Heart left ventricle (tissue), 16 donors: ENCODE data around the gene EVI5L. TPM values are rescaled to one million over a fixed set of nuclear protein-coding genes. Genes with fewer than 3 reads are reported as not detected.

Experiments
- ATAC-seq, 4 donors: fragments of 200-7000 bp; cut with Tn5 transposase; one replicate each; pipeline ENCODE4 v1.9.1; 2020 to 2022; ENCODE audit warnings: moderate library complexity in 4 of 4, mild to moderate bottlenecking in 3 of 4, moderate number of reproducible peaks in 1 of 4
- DNase-seq, 5 donors: peaks; one replicate each; pipeline ENCODE4 v3.0.0-alpha.2; 2020
- H3K27ac ChIP-seq, 12 donors: fragments of 200-600 bp; sonication (generic) in 4 of 12; one replicate each; pipeline versions ENCODE4 v1.5.0 to v1.8.0; 2016 to 2022; ENCODE audit warnings: mild to moderate bottlenecking in 2 of 12
- H3K27me3 ChIP-seq, 9 donors: fragments of 200-600 bp; sonication (generic) in 2 of 9; one replicate each; pipeline versions ENCODE4 v1.5.1 to v1.8.0; 2016 to 2022; ENCODE audit warnings: mild to moderate bottlenecking in 3 of 9
- H3K36me3 ChIP-seq, 9 donors: fragments of 200-600 bp; sonication (generic) in 2 of 9; one replicate each; pipeline versions ENCODE4 v1.5.0 to v1.8.0; 2018 to 2022; ENCODE audit warnings: mild to moderate bottlenecking in 2 of 9
- H3K4me1 ChIP-seq, 12 donors: fragments of 200-600 bp; sonication (generic) in 4 of 12; one replicate each; pipeline versions ENCODE4 v1.5.0 to v1.8.0; 2016 to 2022; ENCODE audit warnings: mild to moderate bottlenecking in 3 of 12
- H3K4me3 ChIP-seq, 12 donors: fragments of 200-600 bp; sonication (generic) in 4 of 12; one replicate each; pipeline versions ENCODE4 v1.5.0 to v1.8.0; 2017 to 2022; ENCODE audit warnings: mild to moderate bottlenecking in 9 of 12, moderate library complexity in 4 of 12
- H3K9me3 ChIP-seq, 12 donors: fragments of 200-600 bp; sonication (generic) in 4 of 12; one replicate each; pipeline versions ENCODE4 v1.5.0 to v1.8.0; 2016 to 2022; ENCODE audit warnings: mild to moderate bottlenecking in 1 of 12
- CTCF ChIP-seq, 12 donors: fragments of 200-600 bp; sonication (generic) in 4 of 12; IDR thresholded peaks; one replicate each; pipeline versions ENCODE4 v1.5.0 to v1.8.0; 2018 to 2022; ENCODE audit warnings: antibody characterized with exemption in 12 of 12, mild to moderate bottlenecking in 5 of 12
- POLR2A ChIP-seq, 2 donors: fragments of 450-650 bp; IDR thresholded peaks; one replicate each; pipeline ENCODE4 v1.6.1; 2017; ENCODE audit warnings: antibody characterized with exemption in 2 of 2, mild to moderate bottlenecking in 2 of 2, moderate library complexity in 2 of 2
- WGBS, 4 donors: extraction: QIAGEN DNeasy Blood & Tissue Kit in 2 of 4; methylation state at CpG; one replicate each; pipeline versions ENCODE4 v1.1.5 to v1.1.7; 2013 to 2018; 5-methylcytosine and 5-hydroxymethylcytosine counted together
- intact Hi-C, 10 donors: fragments of 100-400 bp; cut with DNase I; formaldehyde crosslinking; loops; one replicate each; pipeline versions ENCODE4 v1.11.1 to v1.14.2; 2022
- polyA plus RNA-seq, 2 donors: library from polyadenylated mRNA; stranded (reverse); fragments of 200-250 nt; gene quantifications; one replicate each; pipeline ENCODE4 v1.2.3, GENCODE V29; 2013
- total RNA-seq, 9 donors: library from RNA; depleted of rRNA in 2 of 9; stranded (reverse); fragments of >200 nt in 2 of 9; fragmentation: NEBNext Ultra II Directional in 3 of 9; extraction: Animal tissue kit (Norgen Biotek cat#: 25700) in 3 of 9; gene quantifications; one replicate each; pipeline versions ENCODE4 v1.1.0 to v1.2.4, GENCODE V29; 2016 to 2023
- donor health status: ischemic (EF 13 %, LVEDD 7.1; RV severe dilation, severe dysfunction).
- donor health status: healthy with polysubstance abuse.
- donor health status: DM: no; HTN: yes; CAD: no.
- donor health status: DM: no; HTN: no; CAD: no.
- donor health status: ischemic (EF 25% LVEDD 6.9; RV normal size, moderate dysfunction).
- donor health status: ischemic (EF 25% LVEDD 5.7; RV mildly dilated, moderate dysfunction).
- donor health status: healthy.
- donor health status: DM: yes; HTN: yes; CAD: no.
- donor health status: ischemic (EF 35%, LVEDD 5.7; RV mildly dilated, moderate dysfunction).
- donor health status: nonischemic (EF 11% LVEDD 7.7; RV severe dilation, severe dysfunction).
- donor health status: DM: yes; HTN: yes; CAD: no.
- donor health status: PGD.
- donor health status: ischemic (EF 29% LVEDD 5.4; RV normal size, mild dysfunction).
- donor health status: nonischemic (EF 23%, LVEDD 6.1; RV moderate dilation, normal function).

Gene EVI5L
- total and polyA plus RNA-seq, 11 donors = 18.2 to 41.9 (median 22.1) TPM

- H3K27ac ChIP-seq = no peak overlapping the region
- intact Hi-C loops = no loop called here
Measured at GRCh38 chr19:7829166-7829520, 875 bp upstream of the EVI5L start.

DNA sequence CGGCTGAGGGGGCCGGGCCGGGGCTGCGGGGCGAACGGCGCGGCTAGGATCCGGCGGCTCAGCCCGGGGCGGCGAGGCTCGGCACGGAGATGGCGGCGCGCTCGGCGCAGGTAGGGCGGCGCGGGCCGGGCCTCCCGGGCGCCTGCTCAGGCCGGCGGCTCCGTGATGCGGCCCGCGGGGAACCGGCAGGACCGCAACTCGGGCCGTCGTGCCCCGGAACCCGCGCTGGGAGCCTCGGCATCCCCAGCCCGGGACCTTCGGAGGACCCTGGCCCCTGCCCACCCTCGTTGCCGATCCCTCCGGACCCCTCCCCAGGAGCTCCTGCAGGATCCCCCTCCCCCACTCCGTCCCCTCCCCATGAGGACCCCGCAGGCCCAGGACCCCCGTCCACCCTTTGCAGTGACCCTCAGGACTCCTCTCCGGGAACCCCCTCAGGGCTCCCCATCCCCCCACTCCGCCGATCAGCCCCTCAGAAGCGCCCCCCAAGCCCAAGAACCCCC is 304 bp downstream of the EVI5L start:
- Histone ChIP-seq H3K9me3 (no peaks in the 10 kb centered on the region), H3K36me3 (no peaks in the 10 kb centered on the region), H3K27me3 (no peaks in the 10 kb centered on the region), H3K4me3 (peak overlapping the region; percentile 54 to 98 (median 76)), H3K27ac (peak overlapping the region in 4 of 12 donors; percentile 24 to 74 (median 60)), H3K4me1 (peaks cover 0 to 43% (median 22%) of the 10 kb centered on the region in 12 donors)
- intact Hi-C loops = no loop called here
- DNase-seq = peak in 3 of 5 donors; percentile 38 to 64 (median 44)
- no peak for TF ChIP-seq POLR2A (IDR thresholded peaks at IDR 0.05)
- TF ChIP-seq CTCF (IDR thresholded peaks at IDR 0.05) = no peak
- no peak for ATAC-seq
- 1 to 13% (median 6%) methylated on average over 4 to 53 of the region's 53 CpGs for WGBS, 4 donors

More at GRCh38 chr19:7829166-7829520, 875 bp upstream of the EVI5L start:
- Histone ChIP-seq H3K9me3 (no peaks in the 10 kb centered on the region), H3K4me3 (peak overlapping the region in 10 of 12 donors; percentile 0 to 98 (median 70)), H3K27me3 (no peaks in the 10 kb centered on the region), H3K36me3 (no peaks in the 10 kb centered on the region), H3K4me1 (peaks cover 0 to 43% (median 22%) of the 10 kb centered on the region in 12 donors)
- WGBS, 4 donors = 3 to 9% (median 7%) methylated on average over 8 to 18 of the region's 18 CpGs
- ATAC-seq = no peak
- DNase-seq = no peak
- TF ChIP-seq CTCF (IDR thresholded peaks at IDR 0.05) (no peak), POLR2A (IDR thresholded peaks at IDR 0.05) (no peak)

GRCh38 chr19:7830823-7831222 is 805 bp downstream of the EVI5L start:
- DNase-seq (no peak), ATAC-seq (no peak)
- peak overlapping the region in 11 of 12 donors; percentile 54 to 98 (median 73) for H3K4me3 ChIP-seq
- WGBS, 4 donors = 30 to 43% (median 39%) methylated on average over 5 to 7 of the region's 7 CpGs
- TF ChIP-seq CTCF (IDR thresholded peaks at IDR 0.05) = no peak
- TF ChIP-seq POLR2A (IDR thresholded peaks at IDR 0.05) = no peak
- no peaks in the 10 kb centered on the region for H3K9me3 ChIP-seq
- no peaks in the 10 kb centered on the region for H3K36me3 ChIP-seq
- H3K4me1 ChIP-seq = peaks cover 0 to 43% (median 22%) of the 10 kb centered on the region in 12 donors
- intact Hi-C loops = no loop called here
- no peak overlapping the region for H3K27ac ChIP-seq
- H3K27me3 ChIP-seq = no peaks in the 10 kb centered on the region

GRCh38 chr19:7831452-7831851 is 1.4 kb downstream of the EVI5L start:
- TF ChIP-seq POLR2A (IDR thresholded peaks at IDR 0.05) (no peak), CTCF (IDR thresholded peaks at IDR 0.05) (no peak)
- no peak overlapping the region for H3K27ac ChIP-seq
- H3K9me3 ChIP-seq = no peaks in the 10 kb centered on the region
- peaks cover 0 to 43% (median 22%) of the 10 kb centered on the region in 12 donors for H3K4me1 ChIP-seq
- no peaks in the 10 kb centered on the region for H3K27me3 ChIP-seq
- H3K4me3 ChIP-seq = no peak overlapping the region
- WGBS, 4 donors = 75 to 83% (median 77%) methylated on average over 9 to 10 of the region's 10 CpGs
- DNase-seq (peak in 1 of 5 donors; percentile 37), ATAC-seq (no peak)
- no peaks in the 10 kb centered on the region for H3K36me3 ChIP-seq
- intact Hi-C loops = no loop called here
